SU-DHL-6 (cell line): ENCODE measurements around the gene RSPH1.

Experiments
- CTCF ChIP-seq: fragments of 200-600 bp; sonication (generic); IDR thresholded peaks from one replicate; pipeline ENCODE4 v1.5.1; 2017; ENCODE audit warnings: antibody characterized with exemption, mild to moderate bottlenecking, low read length, moderate library complexity; ENCODE audit not compliant: insufficient read depth, poor library complexity, severe bottlenecking
- EZH2phosphoT487 ChIP-seq: fragments of 200-600 bp; sonication (generic), shearing (Covaris generic); conservative IDR thresholded peaks from 2 replicates; pipeline ENCODE4 v1.6.1; 2018; ENCODE audit warnings: mild to moderate bottlenecking, antibody characterized with exemption, low read length, moderate library complexity, mixed read lengths

- no peak for TF ChIP-seq CTCF
- no peak for TF ChIP-seq EZH2phosphoT487
These were observed 48.8 kb downstream of the RSPH1 start for GRCh38 chr21:42447182-42447581.
